Prostate gland (tissue), 2 donors: ENCODE results near the gene HMGB2. TPM values are rescaled to one million over a fixed set of nuclear protein-coding genes. Genes with fewer than 3 reads are reported as not detected.

ENCODE experiments used
- DNase-seq: peaks from one replicate; pipeline ENCODE4 v3.0.0-alpha.2; 2019; ENCODE audit warnings: low spot score
- H3K27ac ChIP-seq, 2 donors: fragments of 200-600 bp; sonication (generic); 2 replicates each; pipeline ENCODE4 v1.5.1; 2017 to 2019
- H3K27me3 ChIP-seq: fragments of 200-600 bp; sonication (generic); replicated peaks from 2 replicates; pipeline ENCODE4 v1.5.1; 2019; ENCODE audit not compliant: insufficient read depth
- H3K36me3 ChIP-seq, 2 donors: fragments of 200-600 bp; sonication (generic); 1 replicate in 1 of 2; 2 replicates in 1 of 2; pipeline versions ENCODE4 v1.5.1 to v1.8.1; 2017 to 2019
- H3K4me1 ChIP-seq: fragments of 200-600 bp; sonication (generic); replicated peaks from 2 replicates; pipeline ENCODE4 v1.5.1; 2019
- H3K4me3 ChIP-seq, 2 donors: fragments of 200-600 bp; sonication (generic); 2 replicates each; pipeline ENCODE4 v1.5.1; 2017 to 2019
- H3K9me3 ChIP-seq: fragments of 200-600 bp; sonication (generic); 2 replicates; pipeline ENCODE4 v1.5.1; 2017
- CTCF ChIP-seq, 4 experiments: fragments of 200-600 bp in 2 of 4; fragments of 450-650 bp in 2 of 4; sonication (generic) in 2 of 4; IDR thresholded peaks; 1 replicate in 3 of 4; 2 replicates in 1 of 4; pipeline ENCODE4 v1.5.1; 2016 to 2019; ENCODE audit warnings: antibody characterized with exemption in 4 of 4, mild to moderate bottlenecking in 2 of 4, moderate library complexity in 2 of 4
- POLR2A ChIP-seq: fragments of 450-650 bp; IDR thresholded peaks from one replicate; pipeline ENCODE4 v1.6.1; 2016; ENCODE audit warnings: antibody characterized with exemption, mild to moderate bottlenecking
- POLR2AphosphoS5 ChIP-seq: sonication (generic); formaldehyde crosslinking; IDR thresholded peaks from one replicate; pipeline ENCODE4 v1.6.1; 2017; ENCODE audit warnings: antibody characterized with exemption
- WGBS: methylation state at CpG from one replicate; pipeline ENCODE4 v1.1.5; 2018; 5-methylcytosine and 5-hydroxymethylcytosine counted together
- intact Hi-C: fragments of 100-400 bp; cut with DNase I; formaldehyde crosslinking; loops from one replicate; pipeline ENCODE4 v1.14.2; 2022
- total RNA-seq, 2 donors: library from RNA; depleted of rRNA; stranded (reverse); fragments of >200 nt; gene quantifications; one replicate each; pipeline ENCODE4 v1.1.0, GENCODE V29; 2016

The HMGB2 gene
- total RNA-seq, 2 donors from 2014 or later = 32.2 to 38.0 TPM

- Histone ChIP-seq H3K27ac (no peak overlapping the region), H3K4me1 (no peaks in the 10 kb centered on the region), H3K4me3 (no peak overlapping the region), H3K27me3 (no peaks in the 10 kb centered on the region), H3K9me3 (no peaks in the 10 kb centered on the region), H3K36me3 (no peaks in the 10 kb centered on the region)
- WGBS = 63% methylated on average over 7 of the region's 7 CpGs
- no peak for DNase-seq
- intact Hi-C loops = no loop called here
- no peak for TF ChIP-seq CTCF (IDR thresholded peaks at IDR 0.05)
- no peak for TF ChIP-seq POLR2A
- no peak for TF ChIP-seq POLR2AphosphoS5
Observed at GRCh38 chr4:173293663-173294062, 40.5 kb downstream of the HMGB2 start.

GRCh38 chr4:173291899-173292298 is 42.3 kb downstream of the HMGB2 start:
- intact Hi-C loops = no loop called here
- Histone ChIP-seq H3K9me3 (no peaks in the 10 kb centered on the region), H3K36me3 (no peaks in the 10 kb centered on the region), H3K4me1 (no peaks in the 10 kb centered on the region), H3K27me3 (no peaks in the 10 kb centered on the region), H3K4me3 (no peak overlapping the region), H3K27ac (no peak overlapping the region)
- DNase-seq = no peak
- 94% methylated on average over 5 of the region's 5 CpGs for WGBS
- TF ChIP-seq POLR2A (no peak), CTCF (IDR thresholded peaks at IDR 0.05) (no peak)

GRCh38 chr4:173289353-173289727 is 44.8 kb downstream of the HMGB2 start:
- Histone ChIP-seq H3K9me3 (no peaks in the 10 kb centered on the region), H3K36me3 (no peaks in the 10 kb centered on the region), H3K27ac (no peak overlapping the region), H3K4me3 (no peak overlapping the region), H3K4me1 (no peaks in the 10 kb centered on the region), H3K27me3 (no peaks in the 10 kb centered on the region)
- intact Hi-C loops = no loop called here
- TF ChIP-seq POLR2A (no peak), CTCF (IDR thresholded peaks at IDR 0.05) (no peak), POLR2AphosphoS5 (no peak)
- DNase-seq = no peak
- 46% methylated on average over 4 of the region's 4 CpGs for WGBS

GRCh38 chr4:173288698-173289352 is 45.3 kb downstream of the HMGB2 start:
- intact Hi-C loops = no loop called here
- H3K4me3 ChIP-seq = no peak overlapping the region

More at GRCh38 chr4:173288698-173289352, 45.3 kb downstream of the HMGB2 start:
- Histone ChIP-seq H3K27me3 (no peaks in the 10 kb centered on the region), H3K27ac (no peak overlapping the region), H3K36me3 (no peaks in the 10 kb centered on the region), H3K9me3 (no peaks in the 10 kb centered on the region), H3K4me1 (no peaks in the 10 kb centered on the region)
- no peak for TF ChIP-seq CTCF (IDR thresholded peaks at IDR 0.05)
- no peak for TF ChIP-seq POLR2A
- TF ChIP-seq POLR2AphosphoS5 = no peak
- 82% methylated on average over 3 of the region's 3 CpGs for WGBS
- no peak for DNase-seq
